HS-27A (cell line): ENCODE results near the gene PTGS2.
"Not testable (repeated sequence)": the region's sequence is repeated elsewhere in the genome, so short reads cannot be mapped to it uniquely, and the experiment has no call there.

Experiments
- DNase-seq: peaks from one replicate; pipeline ENCODE4 v3.0.0-alpha.2; 2012; ENCODE audit warnings: low read depth, missing footprints

The PTGS2 gene

GRCh38 chr1:186670297-186671135 lies 9.7 kb downstream of the PTGS2 start:
- DNase-seq, result no peak

GRCh38 chr1:186669784-186670183 lies 10.4 kb downstream of the PTGS2 start:
- not testable (repeated sequence) for DNase-seq

- not testable (repeated sequence) for DNase-seq
These were observed 16.0 kb downstream of the PTGS2 start for GRCh38 chr1:186664217-186664616.

- DNase-seq, result no peak
These were observed 17.5 kb downstream of the PTGS2 start for GRCh38 chr1:186662752-186663151.

GRCh38 chr1:186659890-186660341 lies 20.3 kb downstream of the PTGS2 start:
- DNase-seq, result no peak

- DNase-seq, result no peak
These were observed 21.2 kb downstream of the PTGS2 start for GRCh38 chr1:186658999-186659398.

- no peak for DNase-seq
These were observed 22.7 kb downstream of the PTGS2 start for GRCh38 chr1:186657481-186657880.

- DNase-seq, result no peak
These were observed 24.3 kb downstream of the PTGS2 start for GRCh38 chr1:186655876-186656275.

- no peak for DNase-seq
These were observed 25.5 kb downstream of the PTGS2 start for GRCh38 chr1:186654741-186655140.

- DNase-seq, result no peak
These were observed 26.9 kb downstream of the PTGS2 start for GRCh38 chr1:186653312-186653711.

- DNase-seq, result no peak
These were observed 31.6 kb downstream of the PTGS2 start for GRCh38 chr1:186648613-186649012.

GRCh38 chr1:186647985-186648384 lies 32.2 kb downstream of the PTGS2 start:
- DNase-seq, result not testable (repeated sequence)

- DNase-seq, result no peak
These were observed 36.6 kb downstream of the PTGS2 start for GRCh38 chr1:186643614-186644013.

- DNase-seq, result not testable (repeated sequence)
These were observed 42.7 kb downstream of the PTGS2 start for GRCh38 chr1:186637567-186637966.

- no peak for DNase-seq
These were observed 43.4 kb downstream of the PTGS2 start for GRCh38 chr1:186636786-186637185.

- DNase-seq, result no peak
These were observed 45.7 kb downstream of the PTGS2 start for GRCh38 chr1:186634511-186634910.

- DNase-seq, result no peak
These were observed 47.1 kb downstream of the PTGS2 start for GRCh38 chr1:186633116-186633515.

GRCh38 chr1:186629341-186629740 lies 50.9 kb downstream of the PTGS2 start:
- DNase-seq, result no peak

GRCh38 chr1:186628910-186629309 lies 51.3 kb downstream of the PTGS2 start:
- no peak for DNase-seq

- DNase-seq, result no peak
These were observed 53.2 kb downstream of the PTGS2 start for GRCh38 chr1:186627019-186627418.

- no peak for DNase-seq
These were observed 53.8 kb downstream of the PTGS2 start for GRCh38 chr1:186626356-186626932.

GRCh38 chr1:186623551-186623950 lies 56.7 kb downstream of the PTGS2 start:
- no peak for DNase-seq
